ENCODE measurements around the gene ERICH6B.

Gene ERICH6B

DNA sequence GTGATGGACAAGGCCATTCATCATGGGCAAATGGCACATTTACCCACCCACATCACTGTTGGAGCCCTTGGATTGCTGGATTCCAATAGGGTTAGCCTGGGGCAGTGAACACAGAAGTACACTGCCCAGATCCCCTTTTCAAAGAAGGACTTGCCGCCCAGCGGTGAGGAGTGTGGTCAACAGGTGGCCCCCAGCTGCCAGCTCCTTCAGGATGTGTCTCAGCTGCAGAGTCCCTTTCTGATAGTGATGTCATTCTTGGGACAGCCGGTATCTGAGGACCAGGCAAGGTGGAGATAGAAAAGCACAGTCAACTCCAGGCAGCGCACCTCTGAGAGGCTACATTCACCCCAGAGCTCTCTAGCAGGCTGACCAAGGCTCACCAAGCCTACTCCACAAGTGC lies 16.9 kb downstream of the ERICH6B start:
- DNase-seq = no peak

DNA sequence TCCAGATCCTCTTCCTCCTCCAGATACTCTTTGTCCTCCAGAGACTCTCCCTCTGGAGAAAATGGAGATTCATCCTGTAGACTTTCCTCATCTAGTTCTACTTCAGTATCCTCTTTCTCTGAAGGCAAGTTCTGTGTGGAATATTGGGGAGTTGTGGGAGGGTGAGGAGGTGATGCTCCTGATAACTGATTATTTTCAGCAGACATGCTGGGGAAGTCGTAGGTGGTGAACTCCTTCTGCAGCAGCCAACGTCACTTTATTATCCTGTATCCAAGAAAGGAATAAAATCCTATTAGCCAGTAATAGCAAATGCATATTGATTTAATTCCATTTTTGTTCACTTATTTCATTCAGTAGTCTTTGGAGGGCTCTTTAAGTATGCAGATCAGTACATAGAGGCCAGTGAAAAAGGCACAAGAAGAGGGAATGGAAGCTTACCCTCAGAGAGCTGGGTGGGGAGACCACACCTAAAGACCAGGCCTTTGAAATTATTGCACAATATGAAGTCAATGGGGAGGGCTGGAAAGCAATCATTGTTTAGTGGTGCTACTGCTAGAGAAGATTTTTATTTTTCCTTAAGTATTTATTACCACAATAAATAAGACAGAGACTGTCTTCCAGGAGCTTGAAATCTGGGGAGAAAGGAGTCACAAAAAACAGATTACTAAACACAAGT lies 18.6 kb downstream of the ERICH6B start:
- DNase-seq = no peak

- no peak for DNase-seq
These were observed 19.6 kb downstream of the ERICH6B start for GRCh38 chr13:45595965-45596364.

- DNase-seq = no peak
These were observed 20.8 kb downstream of the ERICH6B start for GRCh38 chr13:45594764-45595163.

GRCh38 chr13:45594227-45594626 lies 21.3 kb downstream of the ERICH6B start:
- no peak for DNase-seq

DNA sequence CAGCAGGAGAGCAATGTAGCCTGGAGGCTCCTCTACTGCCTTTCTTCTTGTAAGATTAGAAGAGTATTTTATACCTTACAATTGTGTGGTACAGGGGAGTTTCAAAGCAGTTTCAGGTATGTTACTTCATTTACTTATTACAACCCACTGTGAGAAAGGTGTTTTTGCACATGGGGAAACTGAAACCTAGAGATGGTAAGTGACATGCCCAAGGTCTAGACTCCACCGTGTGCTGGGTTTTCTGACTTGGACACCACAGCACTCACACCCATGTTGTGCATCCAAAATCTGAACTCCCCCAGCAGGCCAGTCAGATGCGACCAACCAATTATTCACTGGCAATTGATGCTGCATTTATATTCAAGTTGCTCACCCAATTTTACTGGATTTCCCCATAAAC lies 22.8 kb downstream of the ERICH6B start:
- no peak for DNase-seq

GRCh38 chr13:45590066-45590465 lies 25.5 kb downstream of the ERICH6B start:
- DNase-seq = no peak

- no peak for DNase-seq
These were observed 27.6 kb downstream of the ERICH6B start for GRCh38 chr13:45587897-45588296.

GRCh38 chr13:45584816-45585215 lies 30.7 kb downstream of the ERICH6B start:
- no peak for DNase-seq

DNA sequence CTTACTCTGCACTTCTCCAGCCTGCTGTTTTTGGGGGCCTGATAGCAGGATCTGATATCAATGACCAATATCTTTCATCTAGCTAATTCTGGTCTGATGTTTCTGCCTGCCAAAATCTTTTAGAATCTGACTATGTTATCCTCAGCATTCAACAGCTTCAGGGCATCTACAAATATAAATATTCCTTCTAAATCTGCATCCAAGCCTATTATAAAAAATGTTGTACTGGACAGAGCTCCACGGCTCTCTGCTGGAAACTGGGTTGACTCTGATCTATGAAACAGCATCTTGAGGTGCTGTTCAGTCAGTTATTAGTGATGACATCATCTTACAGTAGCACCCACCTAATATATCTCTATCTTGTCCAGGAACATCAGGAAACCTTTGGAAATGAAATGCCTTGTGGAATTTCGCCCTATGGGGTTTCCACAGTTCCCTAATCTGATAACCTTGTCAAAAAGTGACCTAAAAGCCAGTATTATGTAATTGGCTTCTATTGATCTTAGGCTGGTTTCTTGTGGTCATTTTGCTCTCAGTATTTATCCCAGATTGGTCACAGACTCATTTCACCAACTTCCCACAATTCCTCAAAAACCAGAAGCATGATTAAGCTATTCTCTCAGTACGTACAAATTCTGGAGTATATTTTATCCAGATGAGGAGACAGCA lies 33.0 kb downstream of the ERICH6B start:
- no peak for DNase-seq

DNA sequence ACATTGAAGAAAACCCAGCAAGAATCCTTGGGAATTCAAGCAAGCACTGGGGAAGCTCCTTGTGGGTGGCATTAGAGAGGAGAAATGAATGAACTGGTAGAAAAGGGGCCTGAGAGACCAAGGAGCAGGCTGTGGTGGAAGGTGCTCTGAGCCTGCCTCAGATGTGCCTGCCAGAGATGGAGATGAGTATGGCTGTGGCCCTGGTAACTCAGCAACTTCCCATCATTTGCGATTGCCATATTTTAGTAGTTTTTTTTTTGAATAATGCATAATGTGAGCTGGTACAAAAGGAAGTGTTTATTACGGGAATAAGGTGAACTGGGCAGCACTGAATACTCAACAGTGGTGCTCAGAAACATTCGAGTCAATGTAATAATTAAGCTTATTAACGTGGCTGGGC lies 39.1 kb downstream of the ERICH6B start:
- no peak for DNase-seq

- no peak for DNase-seq
These were observed 39.7 kb downstream of the ERICH6B start for GRCh38 chr13:45575830-45576180.

DNA sequence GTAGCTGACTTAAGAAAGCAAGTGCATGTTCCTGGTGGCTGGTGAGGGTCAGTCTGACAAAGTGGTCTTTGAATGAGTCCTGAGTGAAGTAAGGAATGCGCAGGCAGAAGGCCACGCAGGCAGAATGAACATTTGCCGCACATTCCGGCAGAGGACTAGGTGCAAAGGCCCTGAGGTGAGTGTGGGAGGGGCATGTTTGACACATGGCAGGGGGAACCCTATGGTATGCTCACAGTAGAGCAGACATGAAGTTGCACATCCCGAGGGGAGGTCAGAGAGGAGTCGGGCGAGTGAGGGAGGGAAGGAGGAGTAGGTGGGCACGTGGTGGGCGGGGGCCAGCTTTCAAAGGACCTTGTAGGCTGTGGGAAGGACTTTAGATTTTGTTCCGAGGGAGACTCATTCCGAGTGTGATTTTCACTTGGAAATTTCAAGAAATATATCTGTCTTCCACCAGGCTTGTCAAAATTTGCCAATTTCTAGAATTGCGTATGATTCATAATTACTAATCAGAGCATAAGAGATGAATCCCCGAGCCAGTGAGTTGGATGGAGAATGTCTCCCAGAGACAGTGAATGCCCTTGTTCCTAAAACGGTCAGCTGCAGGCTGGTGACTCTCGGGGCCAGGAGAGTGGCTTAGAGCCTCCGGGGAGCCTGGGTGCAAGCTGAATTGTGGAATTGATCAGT lies 40.3 kb downstream of the ERICH6B start:
- DNase-seq = no peak

DNA sequence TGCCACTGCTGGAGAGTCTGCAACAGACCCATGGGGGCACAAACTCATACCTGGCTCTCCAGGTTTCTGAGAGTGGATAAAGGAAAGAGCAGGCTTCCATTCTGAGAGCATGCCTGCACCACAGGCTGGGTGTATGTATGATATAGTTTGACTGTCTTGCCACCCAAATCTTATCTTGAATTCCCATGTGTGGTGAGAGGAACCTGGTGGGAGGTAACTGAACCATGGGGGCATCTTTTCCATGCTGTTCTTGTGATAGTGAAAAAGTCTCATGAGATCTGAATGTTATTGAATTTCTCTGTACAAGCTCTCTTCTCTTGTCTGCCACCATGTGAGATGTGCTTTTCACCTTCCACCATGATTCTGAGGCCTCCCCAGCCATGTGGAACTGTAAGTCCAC lies 50.2 kb downstream of the ERICH6B start:
- DNase-seq = no peak

DNA sequence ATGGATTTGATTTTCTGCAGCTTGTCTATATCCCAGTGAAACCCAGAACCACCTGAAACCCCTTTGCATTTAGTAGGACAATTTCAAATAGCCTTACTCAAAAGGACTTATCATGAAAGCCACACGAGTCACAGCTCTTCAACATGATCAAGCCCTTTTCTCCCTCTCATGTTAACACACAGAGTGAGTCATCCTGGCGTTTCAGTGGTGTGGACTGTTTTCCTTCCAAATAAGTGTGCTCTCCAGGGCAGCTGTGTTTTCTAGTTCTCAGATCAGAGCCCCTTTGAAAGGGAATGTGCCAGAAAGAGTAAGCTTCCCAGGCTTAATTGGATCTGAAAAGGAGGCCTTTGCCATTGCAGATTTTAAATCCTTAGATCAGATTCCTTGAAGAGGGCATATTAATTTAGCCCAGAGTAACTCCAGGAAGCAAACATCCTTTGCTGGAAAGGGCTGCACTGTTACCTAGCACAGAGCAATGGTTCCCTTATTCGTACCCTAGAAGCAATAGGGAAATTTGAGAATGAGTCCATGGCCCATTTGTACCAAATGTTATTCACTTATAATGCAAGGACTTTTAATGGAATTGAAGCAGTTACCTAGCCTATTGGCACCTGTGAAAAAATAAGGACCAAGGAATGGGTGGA lies 51.3 kb downstream of the ERICH6B start:
- no peak for DNase-seq

GRCh38 chr13:45554604-45555109 lies 60.9 kb downstream of the ERICH6B start:
- no peak for DNase-seq

- no peak for DNase-seq
These were observed 67.3 kb downstream of the ERICH6B start for GRCh38 chr13:45548281-45548680.

GRCh38 chr13:45546410-45546765 lies 69.2 kb downstream of the ERICH6B start:
- no peak for DNase-seq

DNA sequence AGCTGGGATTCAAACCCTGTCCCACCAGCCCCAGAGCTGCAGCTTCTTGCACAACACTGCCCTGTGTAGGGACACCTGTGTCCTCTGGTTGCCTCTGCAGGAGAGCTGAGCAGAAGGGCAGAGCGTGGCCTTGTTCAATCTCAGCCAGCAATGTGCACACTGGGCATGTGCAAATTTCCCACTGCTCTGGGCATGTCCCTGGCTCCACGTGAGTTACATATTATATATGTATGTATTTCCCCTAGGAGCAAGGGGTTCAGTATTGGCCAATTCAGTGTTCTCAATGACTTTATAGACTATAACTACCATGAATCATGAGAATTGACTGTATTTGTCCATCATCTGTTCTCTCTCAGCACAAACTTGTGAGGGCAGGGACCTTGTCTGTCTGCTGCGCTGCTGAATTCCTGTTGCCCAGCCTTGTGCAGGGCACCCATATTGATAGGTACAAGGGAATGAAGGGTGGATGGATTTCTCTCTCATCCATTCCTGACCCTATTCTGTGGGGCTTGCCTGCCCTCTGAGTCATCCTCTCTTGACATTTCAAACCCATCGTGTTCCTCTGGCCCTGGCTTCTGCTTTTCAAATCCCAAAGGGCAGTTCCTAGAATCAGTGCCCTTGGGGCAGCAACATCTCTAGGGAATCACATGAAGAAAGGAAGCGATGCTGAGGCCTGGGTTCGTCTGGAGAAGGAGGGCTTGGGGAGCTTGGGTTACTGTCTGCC lies 69.7 kb downstream of the ERICH6B start:
- DNase-seq = no peak

GRCh38 chr13:45544520-45544919 lies 71.0 kb downstream of the ERICH6B start:
- no peak for DNase-seq

- DNase-seq = no peak
These were observed 72.7 kb downstream of the ERICH6B start for GRCh38 chr13:45542878-45543277.

GRCh38 chr13:45542391-45542790 lies 73.1 kb downstream of the ERICH6B start:
- no peak for DNase-seq

DNA sequence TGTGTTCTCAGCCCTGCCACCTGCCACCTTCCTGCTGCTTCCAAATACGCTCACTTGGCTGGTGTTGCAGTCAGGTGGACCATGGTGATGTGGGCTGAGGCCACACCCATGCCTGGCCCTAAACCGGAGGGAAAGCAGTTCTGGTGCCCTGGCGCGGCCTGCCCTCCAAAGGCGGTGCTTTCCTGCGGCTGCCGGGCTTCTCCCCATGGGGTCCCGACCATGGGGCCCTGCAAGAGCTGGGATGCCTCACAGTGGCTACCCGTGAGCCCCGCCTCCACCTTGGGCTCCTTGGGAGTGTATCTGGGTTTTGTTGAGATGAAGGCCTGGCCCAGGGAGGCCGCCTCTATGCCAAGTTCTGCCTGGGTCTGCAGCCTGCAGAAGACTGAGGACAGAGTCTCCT lies 73.7 kb downstream of the ERICH6B start:
- no peak for DNase-seq
